K562 (cell line): ENCODE data around the gene NUP98. TPM values are rescaled to one million over a fixed set of nuclear protein-coding genes. Genes with fewer than 3 reads are reported as not detected.
"Not testable (repeated sequence)": the region's sequence is repeated elsewhere in the genome, so short reads cannot be mapped to it uniquely, and the experiment has no call there.

Source experiments
- ATAC-seq: fragments of 200-7000 bp; cut with Tn5 transposase; 3 replicates; pipeline ENCODE4 v1.9.1; 2020; ENCODE audit warnings: moderate library complexity
- BruUV-seq: library from RNA; stranded (reverse); fragments of 400-500 nt; replicated peaks from 2 replicates; lab custom pipeline; 2021; lab: Mats Ljungman, UMichigan
- CTCF ChIA-PET: fragments of 300-600 bp; formaldehyde crosslinking; extraction: SDS; loops from one replicate; lab custom pipeline; 2021; ENCODE audit warnings: low intra/inter-chr PET ratio; lab: Yijun Ruan, JAX
- POLR2A ChIA-PET: fragments of 300-600, 350-650 bp; sonication (Branson Sonifier 250); formaldehyde crosslinking; extraction: SDS; loops from one replicate; lab custom pipeline; 2021; ENCODE audit warnings: antibody characterized with exemption, inconsistent platforms; lab: Yijun Ruan, JAX
- DNase-seq, 4 experiments: peaks; one replicate each; pipeline versions ENCODE4 v3.0.0 to v3.0.0-alpha.2; 2011 to 2018; ENCODE audit warnings: low spot score in 3 of 4, mixed read lengths in 3 of 4; ENCODE audit errors: extremely low read depth in 1 of 4
- FAIRE-seq: peaks from 2 replicates; lab custom pipeline; 2011; peaks lifted over from hg19 to GRCh38; lab: Jason Lieb, UNC
- H2AFZ ChIP-seq: 2 replicates; pipeline ENCODE4 v1.6.0; 2011; ENCODE audit warnings: low read depth, low read length, control low read depth, inconsistent platforms
- H3K27ac ChIP-seq: fragments of 200-600 bp; 3 replicates; pipeline ENCODE4 v1.8.0; 2011; ENCODE audit warnings: low read depth, mild to moderate bottlenecking, control low read depth, inconsistent platforms, low read length, moderate library complexity, mixed read lengths; ENCODE audit errors: extremely low read depth
- H3K27me3 ChIP-seq, 2 experiments: fragments of 300-600 bp in 1 of 2; 2 replicates in 1 of 2; 3 replicates in 1 of 2; pipeline versions ENCODE4 v1.6.0 to v1.8.0; 2011; ENCODE audit warnings: inconsistent platforms in 2 of 2, low read length in 2 of 2, mild to moderate bottlenecking in 1 of 2, mixed read lengths in 1 of 2, moderate library complexity in 1 of 2; ENCODE audit not compliant: control insufficient read depth in 2 of 2, insufficient read depth in 2 of 2
- H3K36me3 ChIP-seq: fragments of 300-600 bp; 3 replicates; pipeline ENCODE4 v1.8.0; 2011; ENCODE audit warnings: mild to moderate bottlenecking, low read length, inconsistent platforms; ENCODE audit not compliant: control insufficient read depth, insufficient read depth
- H3K4me1 ChIP-seq, 2 experiments: fragments of 200-600 bp in 1 of 2; replicated peaks in 1 of 2; 2 replicates in 1 of 2; 3 replicates in 1 of 2; pipeline versions ENCODE4 v1.5.1 to v1.8.0; 2011; ENCODE audit warnings: inconsistent platforms in 2 of 2, low read length in 2 of 2, mild to moderate bottlenecking in 1 of 2, mixed read lengths in 1 of 2, moderate library complexity in 1 of 2; ENCODE audit not compliant: control insufficient read depth in 2 of 2, insufficient read depth in 2 of 2
- H3K4me2 ChIP-seq: 2 replicates; pipeline ENCODE4 v1.6.1; 2011; ENCODE audit warnings: low read length, control low read depth, inconsistent platforms, mixed read lengths; ENCODE audit not compliant: insufficient read depth
- H3K4me3 ChIP-seq: fragments of 200-600 bp; sonication (generic), shearing (Covaris generic); 2 replicates; pipeline ENCODE4 v1.5.1; 2016; ENCODE audit warnings: control low read depth, inconsistent platforms
- H3K79me2 ChIP-seq: fragments of 200-600 bp; 3 replicates; pipeline ENCODE4 v1.8.0; 2011; ENCODE audit warnings: low read length, inconsistent platforms; ENCODE audit not compliant: control insufficient read depth, insufficient read depth
- H3K9ac ChIP-seq, 2 experiments: 2 replicates each; pipeline versions ENCODE4 v1.6.0 to v1.6.1; 2011; ENCODE audit warnings: low read depth in 2 of 2, low read length in 2 of 2, control low read depth in 1 of 2, inconsistent platforms in 1 of 2, mild to moderate bottlenecking in 1 of 2, mixed read lengths in 1 of 2; ENCODE audit not compliant: insufficient read depth in 1 of 2
- H3K9me1 ChIP-seq: one replicate; pipeline ENCODE4 v1.6.0; 2011; ENCODE audit warnings: inconsistent platforms, mild to moderate bottlenecking, low read length, moderate library complexity; ENCODE audit not compliant: control insufficient read depth, insufficient read depth
- H3K9me3 ChIP-seq: replicated peaks from 2 replicates; pipeline ENCODE4 v1.5.1; 2011; ENCODE audit warnings: low read depth, low read length, inconsistent platforms; ENCODE audit not compliant: control insufficient read depth, insufficient read depth
- H4K20me1 ChIP-seq: replicated peaks from 2 replicates; pipeline ENCODE4 v1.6.1; 2011; ENCODE audit warnings: low read length, inconsistent platforms, mixed read lengths; ENCODE audit not compliant: control insufficient read depth, insufficient read depth
- DNMT1 ChIP-seq: fragments of 450-650 bp; IDR thresholded peaks from 2 replicates; pipeline ENCODE4 v1.6.1; 2016; ENCODE audit warnings: antibody characterized with exemption, mild to moderate bottlenecking
- E2F3 ChIP-seq: fragments of 250-450 bp; sonication (Bioruptor Pico); IDR thresholded peaks from 2 replicates; pipeline ENCODE4 v1.4.0; 2020; ENCODE audit warnings: mild to moderate bottlenecking
- SMARCA4 ChIP-seq: fragments of 450-650 bp; IDR thresholded peaks from 2 replicates; pipeline ENCODE4 v1.6.1; 2016
- ZC3H11A ChIP-seq: IDR thresholded peaks from 2 replicates; pipeline ENCODE4 v1.6.1; 2012; ENCODE audit warnings: low read depth, low read length, improper control_type of control experiment
- WGBS: fragments of 100-300 bp; shearing (Covaris generic); methylation state at CpG from one replicate; pipeline ENCODE4 v1.1.6; 2016; ENCODE audit warnings: low coverage, mixed read lengths; ENCODE audit not compliant: insufficient coverage; ENCODE audit errors: missing lambda C conversion rate; 5-methylcytosine and 5-hydroxymethylcytosine counted together
- in situ Hi-C: fragments of 300-500 bp; cut with MboI; formaldehyde crosslinking; loops from 4 replicates; pipeline ENCODE4 v1.15.0; 2018; ENCODE audit warnings: inconsistent platforms, mixed read lengths
- intact Hi-C: fragments of 100-400 bp; cut with micrococcal nuclease; formaldehyde crosslinking; loops from 2 replicates; pipeline ENCODE4 v1.14.2; 2022
- polyA plus RNA-seq, 8 experiments: library from polyadenylated mRNA; depleted of rRNA in 4 of 8; stranded (reverse) in 5 of 8; unstranded in 3 of 8; fragments of >200 nt; fragmentation: Nextera tagmentation in 2 of 8; fragmentation: Illumina TruSeq in 1 of 8; extraction: Ambion mirVana in 2 of 8; extraction: Trizol in 1 of 8; gene quantifications; 2 replicates each; pipeline versions ENCODE4 v1.2.1 to v1.2.3, GENCODE V29; 2011 to 2014; ENCODE audit warnings: inconsistent platforms in 1 of 8, missing spikeins in 1 of 8
- total RNA-seq, 7 experiments: library from RNA; depleted of rRNA in 6 of 7; stranded (reverse); fragments of >200 nt in 6 of 7; fragmentation: Illumina TruSeq in 2 of 7; extraction: Trizol in 2 of 7; gene quantifications; 2 replicates each; pipeline versions ENCODE4 v1.2.1 to v1.2.3, GENCODE V29; 2011 to 2021; ENCODE audit warnings: low replicate concordance in 1 of 7

NUP98 gene
- total and polyA plus RNA-seq, 9 of the 15 experiments (the other 6 are each of a cell fraction or from before 2014, with no cell fraction given): 45.1 to 196 (median 130) TPM

- TF ChIP-seq ZC3H11A: no peak
- TF ChIP-seq E2F3: no peak
Measured at GRCh38 chr11:3767536-3767935, 29.8 kb downstream of the NUP98 start (continued).

DNA sequence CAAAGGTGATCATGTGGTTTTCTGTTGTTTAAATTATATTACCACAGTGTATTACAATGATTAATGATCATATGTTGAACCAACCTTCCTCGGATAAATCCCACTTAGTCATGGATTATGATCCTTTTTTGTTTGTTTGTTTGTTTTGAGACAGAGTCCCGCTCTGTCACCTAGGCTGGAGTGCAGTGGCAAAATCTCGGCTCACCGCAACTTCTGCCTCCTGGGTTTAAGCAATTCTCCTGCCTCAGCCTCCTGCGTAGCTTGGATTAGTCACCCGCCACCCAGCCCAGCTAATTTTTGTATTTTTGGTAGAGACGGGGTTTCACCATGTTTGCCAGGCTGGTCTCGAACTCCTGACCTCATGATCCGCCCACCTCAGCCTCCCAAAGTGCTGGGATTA lies 30.5 kb downstream of the NUP98 start:
- H3K4me2 ChIP-seq, H2AFZ ChIP-seq, FAIRE-seq, H3K9me1 ChIP-seq, H3K27me3 ChIP-seq, intact Hi-C loops, H3K4me3 ChIP-seq, in situ Hi-C loops, BruUV-seq, H4K20me1 ChIP-seq, H3K9ac ChIP-seq, DNase-seq, ATAC-seq, H3K79me2 ChIP-seq, H3K27ac ChIP-seq, H3K9me3 ChIP-seq, POLR2A ChIA-PET, H3K4me1 ChIP-seq, CTCF ChIA-PET: not testable (repeated sequence)
- WGBS: 97% methylated on average over 8 of the region's 9 CpGs
- peaks cover 99% of the 10 kb centered on the region for H3K36me3 ChIP-seq

GRCh38 chr11:3764266-3764665 lies 33.1 kb downstream of the NUP98 start:
- ATAC-seq (no peak), DNase-seq (no peak), FAIRE-seq (no peak)
- Histone ChIP-seq H3K4me1 (no peaks in the 10 kb centered on the region), H3K4me2 (no peak overlapping the region), H3K79me2 (peaks cover 3% of the 10 kb centered on the region; the same call in 1 of the 3 replicates), H3K36me3 (peaks cover 96% of the 10 kb centered on the region), H4K20me1 (no peaks in the 10 kb centered on the region), H3K4me3 (no peak overlapping the region), H3K27me3 (no peaks in the 10 kb centered on the region), H3K9me1 (no peaks in the 10 kb centered on the region), H3K9me3 (no peaks in the 10 kb centered on the region), H3K9ac (no peak overlapping the region), H2AFZ (no peak overlapping the region), H3K27ac (no peak overlapping the region)
- CTCF ChIA-PET: no interaction called here
- intact Hi-C loops: no loop called here
- TF ChIP-seq SMARCA4 (no peak), DNMT1 (no peak)
- POLR2A ChIA-PET: no interaction called here
- WGBS: 100% methylated on average over 4 of the region's 4 CpGs
- BruUV-seq: no TSS peak
- in situ Hi-C loops: no loop called here
